BJ (cell line): Measurements from ENCODE around the gene TBC1D20. TPM values are rescaled to one million over a fixed set of nuclear protein-coding genes. Genes with fewer than 3 reads are reported as not detected.

Experiments used
- CTCF ChIA-PET: fragments of 350-600 bp; formaldehyde crosslinking; extraction: SDS; loops from one replicate; lab custom pipeline; 2021; ENCODE audit warnings: antibody characterized with exemption, inconsistent platforms; lab: Yijun Ruan, JAX
- POLR2A ChIA-PET: fragments of 300-600 bp; sonication (Branson Sonifier 250); formaldehyde crosslinking; extraction: SDS; loops from one replicate; lab custom pipeline; 2021; ENCODE audit warnings: antibody characterized with exemption; lab: Charles Lee
- DNase-seq: peaks from one replicate; pipeline ENCODE4 v3.0.0-alpha.2; 2011; ENCODE audit warnings: low read depth
- H3K27me3 ChIP-seq: 2 replicates; pipeline ENCODE4 v1.6.0; 2011; ENCODE audit warnings: low read length; ENCODE audit not compliant: control insufficient read depth, insufficient read depth
- H3K36me3 ChIP-seq: 2 replicates; pipeline ENCODE4 v1.5.1; 2011; ENCODE audit warnings: low read length; ENCODE audit not compliant: control insufficient read depth, insufficient read depth
- H3K4me3 ChIP-seq: 2 replicates; pipeline ENCODE4 v1.5.1; 2011; ENCODE audit warnings: low read depth, mild to moderate bottlenecking, control low read depth, low read length
- CTCF ChIP-seq: IDR thresholded peaks from 2 replicates; pipeline ENCODE4 v1.5.1; 2011; ENCODE audit warnings: low read depth, mild to moderate bottlenecking, control low read depth, inconsistent platforms, low read length, moderate library complexity; ENCODE audit not compliant: insufficient read depth
- polyA plus RNA-seq: library from polyadenylated mRNA; depleted of rRNA; stranded (reverse); fragments of >200 nt; gene quantifications from 2 replicates; pipeline ENCODE4 v1.2.3, GENCODE V29; 2011

The TBC1D20 gene
- polyA plus RNA-seq, 1 experiment = 63.7 TPM

GRCh38 chr20:400454-401275, 61.7 kb downstream of the TBC1D20 start:
- H3K36me3 ChIP-seq = peaks cover 19% of the 10 kb centered on the region
- no peak overlapping the region for H3K4me3 ChIP-seq
- POLR2A ChIA-PET = no interaction called here
- CTCF ChIA-PET = interaction anchor here (1.1 to 2.4 kb wide), 2 partner anchors 10 to 18 kb away, joined by 4 to 8 read pairs; no protein-coding TSS in a partner anchor
- no peak for DNase-seq
- no peak for TF ChIP-seq CTCF
- no peaks in the 10 kb centered on the region for H3K27me3 ChIP-seq

GRCh38 chr20:400128-400453, 62.2 kb downstream of the TBC1D20 start:
- H3K36me3 ChIP-seq = peaks cover 22% of the 10 kb centered on the region
- no peak overlapping the region for H3K4me3 ChIP-seq
- no peak for TF ChIP-seq CTCF
- ChIA-PET POLR2A (no interaction called here), CTCF (interaction anchor here (1.1 to 2.4 kb wide), 2 partner anchors 10 to 17 kb away, joined by 4 to 8 read pairs; no protein-coding TSS in a partner anchor)
- H3K27me3 ChIP-seq = no peaks in the 10 kb centered on the region
- DNase-seq = no peak

GRCh38 chr20:399182-399707, 63.1 kb downstream of the TBC1D20 start:
- Histone ChIP-seq H3K36me3 (peaks cover 28% of the 10 kb centered on the region), H3K27me3 (no peaks in the 10 kb centered on the region), H3K4me3 (no peak overlapping the region)
- TF ChIP-seq CTCF = no peak
- CTCF ChIA-PET = interaction anchor here (0.5 to 2.4 kb wide), 5 partner anchors 11 to 19 kb away, joined by 3 to 8 read pairs (median 3); partner anchors contain the start of gene TRIB3
- no peak for DNase-seq
- POLR2A ChIA-PET = no interaction called here

- ChIA-PET CTCF (interaction anchor here (1.2 kb wide), 1 partner anchor 35 kb away, joined by 4 read pairs; no protein-coding TSS in a partner anchor), POLR2A (no interaction called here)
- Histone ChIP-seq H3K36me3 (peaks cover 30% of the 10 kb centered on the region), H3K27me3 (no peaks in the 10 kb centered on the region), H3K4me3 (no peak overlapping the region)
- TF ChIP-seq CTCF = no peak
- DNase-seq = no peak
Observed at GRCh38 chr20:397432-398237, 64.7 kb downstream of the TBC1D20 start.
